Embryonic facial prominence (tissue), 1 donor: ENCODE results near the gene RRM2.
"Not testable (repeated sequence)": the region's sequence is repeated elsewhere in the genome, so short reads cannot be mapped to it uniquely, and the experiment has no call there.

Source experiments
- DNase-seq: peaks from one replicate; pipeline ENCODE4 v3.0.0-alpha.2; 2016; ENCODE audit errors: extremely low spot score

RRM2 gene

DNA sequence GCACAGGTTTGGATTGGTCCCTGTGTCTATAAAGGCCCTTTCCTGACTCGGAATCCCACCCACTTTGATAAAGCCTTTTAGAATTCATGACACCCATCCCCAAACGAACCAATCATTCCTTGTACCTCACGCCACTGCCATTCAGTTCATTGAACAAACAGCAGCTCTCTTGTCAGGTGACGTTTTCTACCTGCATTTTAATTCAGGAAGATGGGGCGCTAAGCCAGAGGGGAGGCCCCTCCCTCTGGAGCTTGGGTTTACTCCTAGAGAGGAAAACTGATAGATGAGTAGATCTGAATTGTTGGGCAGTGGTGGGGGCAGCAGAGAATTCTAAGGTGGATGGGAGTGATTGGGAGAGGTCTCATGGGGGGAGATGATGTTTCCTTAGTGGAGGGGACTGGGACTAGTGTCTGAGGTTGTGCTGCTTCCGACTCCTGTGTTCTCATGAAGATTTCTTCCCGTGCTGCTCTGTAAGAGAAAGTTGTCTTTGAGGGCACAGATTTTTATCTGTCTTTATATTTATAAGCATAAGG, 9.6 kb downstream of the RRM2 start:
- no peak for DNase-seq

- DNase-seq = no peak
Observed at GRCh38 chr2:10132596-10132995, 10.1 kb downstream of the RRM2 start.

DNA sequence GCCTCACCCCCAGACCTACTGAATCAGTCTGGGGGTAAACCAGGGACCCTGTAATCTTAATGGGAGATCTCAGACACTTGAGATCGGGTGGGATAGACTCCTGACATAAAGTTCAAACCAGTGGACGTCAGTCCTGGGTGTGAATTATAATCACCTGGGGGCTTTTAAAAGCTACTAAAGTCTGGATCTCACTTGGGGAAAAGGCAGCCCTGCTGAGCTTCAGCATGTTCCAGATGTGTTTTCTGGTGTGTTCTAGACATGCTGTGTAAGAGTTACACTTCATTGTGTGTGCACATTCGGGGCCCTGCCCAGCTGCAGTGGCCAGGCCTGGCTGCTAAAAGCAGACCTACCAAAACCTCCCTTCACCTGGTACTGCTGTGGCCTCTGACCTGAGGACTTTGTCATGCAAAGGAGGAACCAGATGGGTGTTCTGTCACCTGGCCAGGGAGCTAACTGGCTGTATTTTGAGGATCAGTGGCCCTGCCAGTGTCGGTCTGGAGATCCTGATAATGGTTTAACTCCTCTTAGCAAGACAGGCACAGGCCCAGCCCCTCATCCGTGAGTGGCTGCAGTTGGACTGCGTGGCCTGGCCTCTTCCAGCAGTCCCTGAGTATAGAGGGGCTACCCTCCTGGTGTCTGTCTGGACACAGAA, 10.6 kb downstream of the RRM2 start:
- no peak for DNase-seq

GRCh38 chr2:10135296-10136089, 13.0 kb downstream of the RRM2 start:
- no peak for DNase-seq

DNA sequence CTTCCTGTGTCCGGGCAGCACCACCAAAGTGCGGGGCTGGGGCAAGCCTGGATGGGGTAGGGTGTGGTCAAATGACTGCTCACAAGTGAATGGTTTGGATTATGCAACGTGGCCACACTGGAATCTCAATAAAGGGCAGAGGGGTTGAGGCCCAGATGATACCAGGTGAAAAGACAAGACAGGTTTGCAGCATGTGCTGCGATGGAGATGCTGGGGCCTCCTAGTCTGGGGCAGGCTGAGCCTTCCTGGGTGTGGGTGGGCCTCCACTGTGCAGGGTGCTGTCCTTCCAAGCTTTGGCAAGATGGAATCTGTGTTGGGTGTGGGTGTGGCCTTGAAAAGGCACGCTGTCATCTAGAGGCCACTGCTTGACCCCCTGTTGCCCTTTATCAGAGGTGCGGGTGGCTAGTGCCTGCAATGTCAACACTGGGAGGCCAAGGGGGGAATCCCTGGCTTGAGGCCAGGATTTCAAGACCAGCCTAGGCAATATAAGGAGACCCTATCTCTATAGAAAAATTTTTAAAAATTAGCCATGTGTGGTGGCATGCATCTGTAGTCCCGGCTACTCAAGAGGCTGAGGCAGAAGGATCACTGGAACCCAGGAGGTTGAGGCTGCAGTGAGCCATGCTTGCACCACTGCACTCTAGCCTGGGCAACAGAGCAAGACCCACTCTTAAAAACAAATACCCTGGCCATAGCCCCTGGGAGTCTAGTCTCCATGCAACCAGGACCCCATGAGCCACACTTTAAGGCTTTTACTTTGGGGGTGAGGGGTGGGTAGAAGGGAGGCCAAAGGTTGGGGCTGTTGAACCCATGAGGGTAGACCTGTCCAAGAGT, 13.8 kb downstream of the RRM2 start:
- no peak for DNase-seq

GRCh38 chr2:10137053-10137843, 14.7 kb downstream of the RRM2 start:
- DNase-seq = no peak

- DNase-seq = no peak
Observed at GRCh38 chr2:10139536-10139935, 17.0 kb downstream of the RRM2 start.

DNA sequence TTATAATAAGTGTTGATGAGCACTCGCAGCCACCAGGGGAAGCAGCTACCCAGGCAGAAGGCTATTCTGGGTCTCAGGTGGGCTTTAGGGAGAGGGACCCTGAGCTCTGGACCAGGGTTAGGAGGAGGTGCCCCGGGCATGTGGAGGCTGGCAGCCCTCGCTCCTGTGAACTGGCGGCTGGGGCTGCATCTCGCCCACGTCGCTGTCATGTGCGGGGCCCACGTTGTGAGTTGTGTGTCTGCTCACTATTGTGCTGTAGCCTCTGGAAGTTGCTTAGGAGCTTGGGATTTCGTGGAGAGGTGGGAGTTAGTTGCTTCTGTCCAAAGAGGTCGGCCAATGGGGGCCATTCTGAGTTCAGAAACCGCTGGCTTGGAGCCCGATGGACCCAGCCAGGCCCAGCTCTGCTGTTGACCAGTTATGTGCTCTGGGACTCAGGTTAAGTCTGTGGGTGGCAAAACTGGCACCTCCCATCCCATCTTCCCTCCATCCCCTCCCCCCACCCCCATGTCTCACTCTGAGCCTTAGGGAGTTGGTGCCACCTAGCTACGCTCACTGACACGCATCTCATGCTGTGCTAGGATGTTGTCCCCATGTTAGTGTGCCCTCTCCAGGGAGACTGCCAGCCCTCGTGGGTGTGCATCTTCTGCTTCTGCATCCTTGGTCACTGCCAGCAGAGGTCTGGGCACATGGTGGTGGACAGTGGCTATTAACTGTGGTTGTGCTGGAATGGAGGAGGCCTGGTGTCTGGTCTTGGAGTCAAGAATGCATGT, 18.5 kb downstream of the RRM2 start:
- no peak for DNase-seq

GRCh38 chr2:10141736-10142639, 19.4 kb downstream of the RRM2 start:
- DNase-seq = no peak

- no peak for DNase-seq
Observed at GRCh38 chr2:10142640-10142965, 20.1 kb downstream of the RRM2 start.

DNA sequence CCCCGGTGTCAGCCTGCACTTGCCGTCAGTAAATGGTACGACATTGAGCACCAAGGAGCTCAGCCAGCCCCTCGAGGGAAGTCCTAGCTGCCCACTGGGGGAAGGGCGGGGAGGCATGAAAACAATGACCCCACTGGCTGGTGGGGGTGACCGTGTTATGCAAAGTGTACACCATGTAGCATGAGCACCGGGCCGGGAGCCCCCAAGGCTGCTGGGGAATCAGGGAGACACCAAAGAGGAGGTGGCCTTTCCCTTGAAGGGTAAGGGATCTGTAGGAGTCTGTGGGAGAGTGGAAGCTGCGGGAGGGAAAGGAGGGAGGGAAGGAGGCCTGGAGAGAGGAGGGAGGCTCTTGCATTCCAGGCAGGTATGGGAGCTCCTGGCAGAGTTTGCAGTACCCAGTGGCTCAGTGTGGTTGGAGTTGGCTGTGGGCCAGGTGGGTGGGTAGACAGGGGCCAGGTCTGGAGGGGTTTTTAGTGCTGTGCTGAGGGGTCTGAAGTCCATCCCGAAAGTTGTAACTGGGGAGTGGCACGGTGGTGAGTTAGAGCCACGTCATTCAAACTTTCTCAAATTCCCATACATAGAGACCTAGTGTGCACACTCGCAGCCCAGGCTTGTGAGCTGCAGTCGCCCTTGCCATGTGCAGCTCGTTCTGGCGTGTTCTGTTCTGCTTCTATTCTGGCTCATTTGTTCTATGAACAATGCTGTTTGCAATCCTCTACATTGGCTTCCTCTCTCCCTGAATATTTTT, 22.4 kb downstream of the RRM2 start:
- DNase-seq = no peak

- no peak for DNase-seq
Observed at GRCh38 chr2:10145519-10146357, 23.2 kb downstream of the RRM2 start.

DNA sequence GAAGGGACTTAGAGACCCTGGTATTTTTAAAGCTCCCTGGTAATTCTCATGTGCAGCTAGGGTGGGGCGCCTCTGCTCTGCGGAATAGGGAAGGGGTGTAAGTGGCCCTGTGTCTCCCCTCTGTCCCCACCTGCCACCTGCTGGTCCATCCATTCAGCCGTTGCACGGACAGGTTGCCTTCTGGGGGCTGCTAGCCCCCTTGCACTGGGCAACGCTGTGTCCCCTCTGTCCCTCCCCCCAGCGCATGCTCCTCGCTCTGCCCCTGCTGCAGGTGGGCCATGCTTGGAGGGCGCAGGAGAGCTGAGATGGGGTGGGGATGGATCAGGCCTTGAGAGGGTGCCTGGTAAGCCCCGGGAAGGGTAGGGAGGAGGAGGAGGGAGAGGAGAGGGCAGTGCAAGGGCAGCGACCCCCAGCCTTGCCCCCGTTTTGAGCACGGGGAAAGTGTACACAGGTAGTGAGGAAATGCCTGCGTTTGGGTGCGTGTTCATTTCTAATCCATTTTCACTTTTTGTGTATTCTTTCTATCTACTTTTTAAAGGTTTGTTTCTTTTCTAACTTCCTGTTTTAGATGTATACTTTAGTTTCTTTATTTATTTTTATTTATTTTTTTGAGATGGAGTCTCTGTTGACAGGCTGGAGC, 23.9 kb downstream of the RRM2 start:
- no peak for DNase-seq

DNA sequence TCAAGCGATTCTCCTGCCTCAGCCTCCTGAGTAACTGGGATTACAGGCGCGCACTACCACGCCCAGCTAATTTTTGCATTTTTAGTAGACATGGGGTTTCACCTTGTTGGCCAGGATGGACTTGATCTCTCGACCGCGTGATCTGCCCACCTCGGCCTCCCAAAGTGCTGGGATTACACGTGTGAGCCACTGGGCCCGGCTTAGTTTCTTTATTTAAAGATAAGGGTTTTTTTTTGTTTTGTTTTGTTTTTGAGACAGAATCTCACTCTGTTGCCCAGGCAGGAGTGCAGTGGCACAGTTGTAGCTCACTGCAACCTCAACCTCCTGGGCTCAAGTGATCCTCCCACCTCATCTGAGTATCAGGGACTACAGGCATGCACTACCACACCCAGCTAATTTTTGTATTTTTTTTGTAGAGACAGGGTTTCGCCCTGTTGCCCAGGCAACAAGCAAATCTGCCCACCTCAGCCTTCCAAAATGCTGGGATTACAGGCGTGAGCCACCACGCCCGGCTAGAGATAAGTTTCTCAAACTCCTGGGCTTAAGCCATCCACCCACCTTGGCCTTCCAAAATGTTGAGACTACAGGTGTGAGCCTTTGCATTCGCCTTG, 24.6 kb downstream of the RRM2 start:
- DNase-seq = not testable (repeated sequence)

- DNase-seq = no peak
Observed at GRCh38 chr2:10148268-10148667, 25.7 kb downstream of the RRM2 start.

GRCh38 chr2:10149635-10150034, 27.1 kb downstream of the RRM2 start:
- no peak for DNase-seq

GRCh38 chr2:10150436-10150835, 27.9 kb downstream of the RRM2 start:
- no peak for DNase-seq
